HG03378 (cell line): ENCODE results near the gene SLC25A13.
"Not testable (repeated sequence)": the region's sequence is repeated elsewhere in the genome, so short reads cannot be mapped to it uniquely, and the experiment has no call there.

Experiments used
- ATAC-seq: cut with Tn5 transposase; IDR thresholded peaks from one replicate; pipeline ENCODE4 v1.9.1; 2021; ENCODE audit warnings: mild to moderate bottlenecking, moderate library complexity; ENCODE audit not compliant: unreplicated experiment

SLC25A13 gene

DNA sequence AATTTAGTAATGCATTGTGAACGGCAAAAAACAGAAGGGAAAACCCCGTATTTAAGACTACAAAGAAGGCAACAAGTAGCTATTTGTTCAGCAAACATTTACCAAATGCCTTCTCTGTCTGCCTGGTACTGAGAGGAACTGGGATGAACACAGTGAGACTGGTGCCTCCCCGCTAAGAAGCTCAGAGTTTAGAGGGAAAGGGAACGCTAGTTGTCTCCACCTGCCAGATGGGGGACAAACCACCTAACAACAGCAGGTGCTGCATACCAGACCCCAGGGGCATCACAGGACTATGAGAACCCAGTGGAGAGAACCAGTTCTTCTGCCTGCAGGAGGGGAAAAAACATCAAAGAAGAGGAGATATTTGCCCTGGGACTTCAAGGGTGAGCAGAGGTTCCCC is 147.1 kb downstream of the SLC25A13 start:
- no peak for ATAC-seq

DNA sequence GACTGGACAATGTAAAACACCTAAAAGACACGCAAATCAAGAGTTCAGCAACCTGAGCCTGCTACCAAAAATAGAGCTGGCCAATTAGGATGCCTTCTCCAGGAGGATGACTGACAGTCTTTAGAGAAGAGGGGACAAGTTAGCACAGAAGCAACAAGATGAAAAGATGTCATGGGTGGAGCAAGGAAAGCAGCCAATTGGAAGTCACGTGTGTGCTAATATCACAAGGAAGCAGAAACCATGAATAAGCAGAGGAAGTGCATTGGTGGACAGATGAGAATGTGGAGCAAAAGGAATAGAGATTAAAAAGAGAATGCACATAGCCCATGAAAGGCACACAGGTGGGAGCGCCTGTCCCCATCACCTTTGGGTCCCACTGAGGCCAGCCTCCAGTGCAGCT is 148.1 kb downstream of the SLC25A13 start:
- ATAC-seq, result no peak

DNA sequence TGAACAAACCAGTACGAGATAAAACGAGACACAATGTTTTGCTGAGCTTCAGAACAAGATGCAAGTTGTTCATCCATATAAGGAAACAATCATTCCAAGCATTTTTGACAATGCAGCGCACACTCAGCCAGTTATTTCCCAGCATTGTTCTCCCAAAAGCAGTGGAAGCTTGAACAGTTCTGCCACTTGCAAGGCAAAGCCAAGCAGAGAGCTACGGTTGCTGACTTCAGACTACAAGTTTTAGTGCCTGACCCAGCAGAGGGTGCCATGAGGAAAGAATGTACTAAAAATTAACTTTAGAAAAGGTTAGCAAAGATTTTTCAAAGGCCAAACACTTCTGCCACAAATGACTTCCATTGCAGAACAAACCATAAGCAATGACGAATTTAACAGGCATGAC is 152.5 kb downstream of the SLC25A13 start:
- ATAC-seq, result no peak

DNA sequence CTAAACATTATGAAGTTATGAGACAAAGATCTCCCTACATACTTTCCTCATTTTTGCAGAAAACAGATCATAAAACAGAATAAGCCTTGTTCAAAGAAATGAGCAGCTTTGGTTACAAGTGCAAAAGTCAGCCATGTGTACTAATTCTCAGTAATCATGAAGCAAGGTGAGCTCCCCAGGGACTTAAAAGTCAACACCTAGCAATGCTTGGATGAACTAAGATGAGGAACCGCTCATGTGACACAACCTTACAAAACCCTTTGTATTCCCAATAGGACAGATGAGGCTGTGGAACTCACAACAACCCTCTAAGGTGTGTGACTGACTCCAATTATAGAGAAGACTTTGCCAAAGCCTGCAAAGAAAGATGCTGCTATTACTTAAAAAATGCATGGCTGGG is 154.5 kb downstream of the SLC25A13 start:
- peak; percentile 82 for ATAC-seq

DNA sequence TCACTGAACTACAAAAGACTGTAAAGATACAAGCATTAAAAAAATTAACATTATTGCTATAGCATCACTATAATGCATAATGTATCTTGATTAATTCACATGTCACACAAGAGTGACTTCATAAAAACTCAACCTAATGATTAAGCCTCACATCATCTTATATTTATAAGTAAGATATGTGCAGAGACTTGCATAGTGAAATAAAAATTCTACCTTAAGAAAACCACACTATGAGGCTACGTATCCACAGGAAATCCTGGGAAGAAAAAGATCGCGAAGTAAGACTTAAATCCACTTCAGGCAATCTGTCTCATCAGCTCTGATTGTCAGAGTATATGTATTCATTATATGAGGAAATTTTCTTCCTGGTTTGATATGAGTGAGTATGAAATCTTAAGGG is 160.0 kb downstream of the SLC25A13 start:
- ATAC-seq, result no peak

DNA sequence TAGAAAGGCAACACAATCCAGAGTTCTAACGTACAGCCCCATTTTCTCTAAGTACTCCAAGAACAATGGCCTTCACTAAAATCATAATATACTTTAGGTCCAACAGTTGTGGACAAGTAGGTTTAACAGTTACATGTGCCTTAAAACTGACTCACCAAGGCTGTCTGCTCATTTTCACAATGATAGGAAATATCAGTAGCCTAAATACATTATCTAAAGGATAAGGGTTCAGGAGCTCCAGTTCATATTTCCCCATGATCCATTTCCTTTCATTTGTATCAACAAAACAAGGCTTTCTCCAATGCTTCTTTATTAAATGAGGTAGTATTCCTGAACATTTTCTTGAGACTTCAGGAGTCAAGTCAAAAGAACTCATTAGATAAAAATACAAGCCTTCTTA is 164.0 kb downstream of the SLC25A13 start:
- ATAC-seq, result no peak

DNA sequence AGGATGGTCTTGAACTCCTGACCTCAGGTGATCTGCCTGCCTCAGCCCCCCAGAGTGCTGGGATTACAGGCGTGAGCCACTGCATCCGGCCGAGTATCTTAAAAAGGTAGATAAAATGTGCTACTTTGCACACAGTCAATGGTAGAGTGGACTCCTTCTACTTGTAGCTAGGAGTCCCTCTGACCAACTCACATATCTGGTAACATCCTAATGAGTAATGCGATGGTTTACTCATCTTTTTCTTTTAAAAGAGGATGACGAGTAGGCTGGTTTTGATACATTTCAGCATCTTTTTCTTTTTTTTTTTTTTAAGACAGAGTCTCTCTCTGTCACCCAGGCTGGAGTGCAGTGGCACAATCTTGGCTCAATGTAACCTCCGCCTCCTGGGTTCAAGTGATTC is 167.4 kb downstream of the SLC25A13 start:
- not testable (repeated sequence) for ATAC-seq

DNA sequence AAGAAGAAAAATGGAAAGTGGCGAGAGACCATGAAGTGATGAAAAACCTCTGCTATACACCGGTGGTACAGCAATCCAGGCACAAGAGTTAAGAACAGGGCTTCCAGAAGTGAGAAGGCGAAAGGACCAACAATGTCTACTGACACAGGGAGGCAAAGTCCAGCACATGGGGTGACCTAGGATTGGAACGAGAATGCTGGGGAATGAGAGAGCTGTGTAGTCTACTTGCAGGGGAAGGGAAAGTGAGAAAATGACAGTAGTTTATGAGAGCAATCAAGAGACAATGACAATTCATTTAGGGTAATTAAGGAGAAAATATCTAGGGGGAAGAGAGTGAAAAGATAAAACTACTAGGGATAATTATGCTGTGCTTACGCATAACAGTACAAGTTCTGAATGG is 169.2 kb downstream of the SLC25A13 start:
- ATAC-seq, result no peak

DNA sequence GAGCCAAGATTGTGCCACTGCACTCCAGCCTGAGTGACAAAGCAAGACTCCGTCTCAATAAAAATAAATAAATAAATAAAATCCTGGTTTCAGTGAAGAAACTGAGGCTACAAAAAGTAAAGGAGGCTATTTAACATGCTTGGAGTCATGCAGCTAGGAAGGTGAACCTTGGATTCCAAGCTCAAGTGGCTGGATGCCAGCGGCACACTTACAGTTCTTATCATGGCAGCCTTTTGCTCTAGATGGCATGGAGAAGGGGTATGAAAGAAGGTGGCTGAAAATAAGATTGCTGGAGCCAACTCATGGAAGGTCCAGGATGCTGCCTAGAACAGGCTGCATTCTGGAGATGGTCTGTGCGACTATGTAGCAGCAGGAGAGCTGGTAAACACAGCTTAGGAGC is 170.0 kb downstream of the SLC25A13 start:
- ATAC-seq, result no peak

DNA sequence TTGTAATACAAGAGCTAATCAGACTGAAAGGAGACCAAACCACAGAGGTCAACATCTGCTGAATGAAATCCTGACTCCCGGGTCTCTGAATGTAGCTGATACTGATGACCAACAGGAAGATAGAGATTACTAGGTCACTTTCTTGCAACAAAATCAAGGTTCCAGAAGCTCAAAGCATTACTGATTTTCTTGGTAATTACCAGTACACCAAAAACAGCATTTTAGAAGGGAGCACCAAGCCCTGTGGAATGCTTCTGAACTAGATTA is 177.7 kb downstream of the SLC25A13 start:
- no peak for ATAC-seq

DNA sequence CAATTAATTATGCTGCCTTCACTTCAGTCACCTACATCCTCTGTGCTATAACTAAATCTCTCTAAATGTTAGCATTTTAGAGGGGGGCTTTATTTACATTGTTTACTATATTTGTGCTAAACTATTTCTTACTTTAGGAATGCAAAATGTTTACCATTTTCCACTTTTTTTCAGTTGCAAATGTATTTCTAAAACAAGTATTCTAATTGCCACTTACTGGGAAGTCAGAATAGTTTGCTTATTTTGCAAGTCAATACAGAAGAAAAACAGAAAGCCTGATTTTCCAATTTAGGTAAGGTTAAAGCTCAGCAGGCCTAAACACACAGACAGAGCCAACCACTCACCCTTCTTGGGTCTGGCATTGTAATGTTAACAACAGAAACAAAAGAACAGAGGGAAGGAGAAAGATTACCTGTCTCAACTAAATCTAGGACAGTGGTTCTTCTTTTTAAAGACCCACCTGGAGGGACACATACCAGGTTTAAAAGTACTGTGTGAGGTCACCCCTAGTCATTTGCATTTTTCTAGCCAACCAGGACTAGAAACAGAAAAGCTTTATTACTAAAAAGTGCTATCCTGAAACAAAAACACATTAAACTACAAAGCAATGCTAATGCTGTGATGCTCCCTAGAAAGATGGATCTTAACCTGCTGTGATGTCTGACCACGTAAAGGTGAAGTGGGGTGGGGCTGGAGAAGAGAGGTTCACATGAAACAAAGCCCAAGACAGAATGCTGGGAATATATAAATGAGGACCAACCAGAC is 178.2 kb downstream of the SLC25A13 start:
- no peak for ATAC-seq

DNA sequence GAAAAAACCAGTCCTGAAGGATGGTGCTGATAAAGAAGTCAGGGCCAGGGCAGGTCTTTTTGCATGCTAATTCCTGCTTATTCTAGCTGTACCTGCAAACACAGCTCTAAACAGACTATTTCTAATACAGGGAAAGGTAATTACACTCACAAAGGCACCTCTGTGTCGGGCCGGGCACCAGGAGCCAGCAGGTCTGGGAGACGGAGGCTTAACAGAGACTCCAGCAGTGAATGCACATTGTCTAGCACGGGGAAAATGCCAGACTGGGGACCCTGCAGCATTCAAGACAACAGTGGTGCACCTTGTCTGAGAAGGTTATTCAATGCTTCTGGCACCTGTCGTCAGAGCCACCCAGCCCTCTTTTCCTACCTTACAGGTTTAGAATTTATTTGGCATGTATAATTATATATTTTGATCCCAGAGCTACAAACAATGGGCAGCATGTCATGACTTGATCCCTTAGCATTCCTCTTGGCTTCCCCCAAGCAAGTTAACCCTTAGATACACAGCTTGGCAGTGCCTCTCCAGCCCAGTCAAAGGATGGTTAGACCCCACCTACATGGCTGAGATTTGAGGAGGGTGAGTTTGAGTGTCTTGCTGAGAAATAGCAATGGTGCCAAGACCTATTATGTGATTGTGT is 185.2 kb downstream of the SLC25A13 start:
- no peak for ATAC-seq

DNA sequence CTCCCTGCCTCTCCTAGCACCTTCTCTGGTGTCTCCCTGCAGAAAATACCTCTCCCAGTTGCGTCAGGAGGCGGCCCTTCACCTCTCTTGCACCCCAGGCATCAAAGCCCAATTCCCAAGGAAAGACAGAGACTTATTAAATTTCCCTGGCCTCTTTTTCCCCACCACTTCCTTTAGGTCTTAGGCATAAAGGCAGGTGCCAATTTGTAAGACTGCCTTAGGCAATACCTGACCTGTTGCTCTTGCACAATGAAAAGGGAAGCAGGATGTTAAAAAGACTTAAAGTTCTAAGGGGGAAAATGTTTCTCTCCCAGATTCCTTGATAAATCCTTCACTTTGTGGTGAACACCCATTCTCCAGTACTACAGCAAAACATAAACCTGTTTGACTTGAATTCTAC is 186.7 kb downstream of the SLC25A13 start:
- no peak for ATAC-seq

DNA sequence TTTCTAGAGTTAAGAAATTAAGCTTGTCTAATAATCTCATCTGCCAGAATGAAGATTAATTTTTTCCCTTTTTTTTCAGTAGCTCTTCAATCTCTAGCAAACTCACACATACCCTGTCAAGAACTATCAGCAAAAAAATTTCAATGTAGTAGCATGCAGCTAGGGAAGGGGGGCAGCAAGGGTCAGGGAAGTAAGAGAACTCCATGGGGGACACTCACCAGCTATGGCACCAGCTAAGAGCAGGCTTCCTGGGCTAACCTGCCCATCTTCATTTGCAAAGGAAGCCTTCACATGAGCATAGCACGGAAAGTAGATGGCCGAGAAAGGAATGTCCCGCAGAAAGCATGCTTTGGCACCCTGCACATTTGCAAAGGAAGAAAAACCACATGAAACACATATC is 190.4 kb downstream of the SLC25A13 start:
- no peak for ATAC-seq

DNA sequence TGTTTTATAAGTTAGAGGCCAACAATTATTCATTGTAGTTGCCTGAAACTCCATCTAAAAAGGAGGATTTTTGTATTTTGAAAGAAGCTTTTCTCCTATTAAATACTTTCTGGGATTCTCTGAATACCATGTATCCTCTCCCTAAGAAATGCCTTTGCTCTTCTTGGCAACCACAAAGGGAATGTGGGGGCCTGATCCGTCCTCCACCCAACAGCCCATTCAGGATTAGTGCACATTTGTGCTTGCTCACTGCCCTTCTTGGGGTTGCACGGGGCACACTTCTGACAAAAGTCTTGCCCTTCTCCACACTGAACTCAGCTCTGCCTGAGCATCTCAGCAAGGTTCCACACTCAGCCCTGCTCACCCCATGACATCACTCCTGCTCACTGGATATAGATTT is 194.2 kb downstream of the SLC25A13 start:
- no peak for ATAC-seq

DNA sequence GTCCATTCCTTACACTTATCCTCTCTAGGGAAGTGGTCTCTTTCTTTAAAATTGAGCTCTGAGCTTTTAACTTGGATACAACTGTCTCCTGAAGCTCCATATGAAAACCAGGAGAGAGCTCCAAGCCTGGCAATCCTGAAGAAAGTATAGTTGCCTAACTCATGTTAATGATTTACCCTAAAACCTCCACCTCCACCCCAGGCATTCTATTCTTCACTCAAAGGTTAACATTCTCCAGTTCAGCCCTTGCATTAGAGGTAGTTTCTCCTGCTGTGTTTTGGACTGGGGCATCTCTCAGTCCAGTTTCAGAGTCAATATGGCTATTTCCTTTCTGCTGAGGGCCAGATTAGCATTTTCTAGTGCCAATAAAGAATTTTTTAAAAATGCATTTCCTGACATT is 195.5 kb downstream of the SLC25A13 start:
- ATAC-seq, result no peak

DNA sequence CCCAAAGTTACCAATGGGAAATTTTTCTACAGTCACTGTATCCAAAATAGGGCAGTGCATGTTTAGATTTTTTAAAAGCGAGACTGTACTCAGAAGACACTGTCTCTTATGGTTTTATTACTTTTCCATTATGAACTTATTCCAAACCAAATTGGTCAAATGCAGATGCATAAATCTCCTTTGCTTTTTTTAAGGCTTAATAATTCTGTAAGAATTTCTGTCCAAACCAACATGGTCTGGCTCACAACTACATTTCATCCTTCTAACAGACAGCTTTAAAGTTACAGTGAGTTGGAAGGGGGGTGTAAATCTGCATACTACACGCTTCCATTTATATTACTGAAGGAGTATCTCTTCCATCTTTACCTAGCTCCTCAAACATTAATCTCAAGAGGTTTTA is 199.2 kb downstream of the SLC25A13 start:
- ATAC-seq, result no peak

DNA sequence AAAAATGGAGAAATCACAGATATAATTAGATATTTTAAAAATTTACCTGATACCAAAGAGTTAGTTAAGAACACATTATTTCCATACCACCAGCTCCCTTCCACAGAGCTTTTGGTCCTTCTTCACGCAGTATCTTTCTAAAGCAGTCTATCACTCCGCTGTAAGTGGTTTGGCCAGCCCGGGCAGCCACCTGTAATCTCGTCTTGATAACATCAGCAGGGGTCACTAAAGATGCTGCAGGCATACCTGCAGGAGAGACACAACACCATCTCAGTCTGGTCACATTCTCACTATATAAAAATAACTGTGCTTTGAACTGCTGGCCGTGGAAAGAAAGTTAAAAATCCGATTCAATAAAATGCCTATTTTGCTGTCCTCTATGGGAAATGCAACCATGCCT is 200.1 kb downstream of the SLC25A13 start:
- no peak for ATAC-seq

DNA sequence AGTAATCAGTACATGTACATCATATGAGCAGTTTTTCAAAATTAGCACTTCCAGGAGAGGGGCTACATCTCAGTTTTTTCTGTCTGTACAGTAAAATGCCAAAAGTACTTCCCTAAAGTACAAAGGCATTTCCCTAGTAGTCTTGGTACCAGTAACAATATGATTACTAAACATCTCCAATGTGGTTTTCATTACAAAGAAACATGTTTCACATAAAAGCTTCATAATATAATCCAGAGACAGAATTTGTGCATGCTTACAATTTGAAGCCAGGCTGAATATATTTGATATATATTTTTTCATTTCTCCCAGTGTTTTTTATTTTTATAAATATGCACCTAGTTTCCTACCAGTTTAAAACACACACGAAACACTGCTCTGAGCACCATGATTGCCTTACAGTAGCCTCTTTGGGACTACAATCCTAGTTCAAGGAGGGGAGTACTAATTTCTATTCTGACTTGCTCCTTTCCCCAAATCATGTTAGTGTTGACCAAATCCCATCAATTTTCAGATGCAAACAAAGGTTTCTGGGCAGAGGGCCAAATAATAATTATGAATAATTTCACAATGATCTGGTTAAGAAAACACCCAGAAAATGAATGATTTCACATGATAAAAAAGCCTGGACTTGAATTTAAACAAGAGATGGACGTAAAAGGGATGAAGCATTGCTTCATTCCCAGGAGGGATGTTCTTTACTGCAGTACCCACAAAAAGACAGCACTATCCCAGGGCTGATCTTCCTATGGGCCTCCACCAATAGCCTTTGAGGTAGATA is 201.3 kb downstream of the SLC25A13 start:
- ATAC-seq, result no peak

DNA sequence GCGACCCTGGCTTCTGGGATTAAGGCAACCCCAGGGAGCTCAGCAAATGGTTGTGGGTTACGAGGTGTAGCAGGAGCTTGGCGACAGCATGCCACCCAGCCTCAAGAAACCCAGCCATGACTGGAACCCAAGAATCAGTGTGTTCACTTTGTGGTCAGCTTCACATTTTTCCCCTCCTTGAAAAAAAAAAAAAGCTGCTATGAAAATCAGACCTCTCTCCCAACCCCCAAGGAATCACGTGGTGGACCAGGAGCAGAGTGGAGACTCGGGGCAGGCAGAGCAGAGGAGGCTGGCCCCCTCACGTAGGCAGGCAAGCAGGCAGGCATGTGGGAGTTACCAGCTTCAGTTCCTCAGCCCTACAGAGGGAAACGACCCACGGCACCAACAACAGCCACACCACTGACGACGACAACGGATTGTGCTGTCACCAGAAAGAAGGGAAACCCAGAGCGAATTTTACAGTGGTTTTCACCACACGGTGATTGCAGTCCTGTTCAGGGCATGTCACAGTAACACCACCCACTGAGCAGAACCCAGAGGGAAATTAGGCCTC is 203.4 kb downstream of the SLC25A13 start:
- ATAC-seq, result no peak

DNA sequence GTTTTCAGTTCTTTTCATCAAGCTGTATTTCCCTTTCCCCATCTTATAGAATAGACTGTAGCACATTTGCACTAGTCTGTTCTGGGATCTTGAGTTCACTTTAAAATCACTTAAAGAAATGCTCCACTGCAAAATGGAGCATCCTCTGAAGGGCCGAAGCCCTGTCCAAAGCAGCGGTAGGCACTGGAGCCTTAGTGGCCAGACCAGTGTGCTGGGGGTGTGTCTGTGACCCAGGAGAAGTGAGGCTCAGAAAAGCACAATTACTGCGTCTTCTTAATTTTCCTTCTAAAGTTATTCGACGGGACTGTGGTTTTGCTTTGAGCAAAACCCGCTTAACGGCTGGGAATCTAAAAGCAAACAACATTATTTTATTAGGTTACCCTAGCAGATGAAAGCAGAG is 205.7 kb downstream of the SLC25A13 start:
- ATAC-seq, result no peak

DNA sequence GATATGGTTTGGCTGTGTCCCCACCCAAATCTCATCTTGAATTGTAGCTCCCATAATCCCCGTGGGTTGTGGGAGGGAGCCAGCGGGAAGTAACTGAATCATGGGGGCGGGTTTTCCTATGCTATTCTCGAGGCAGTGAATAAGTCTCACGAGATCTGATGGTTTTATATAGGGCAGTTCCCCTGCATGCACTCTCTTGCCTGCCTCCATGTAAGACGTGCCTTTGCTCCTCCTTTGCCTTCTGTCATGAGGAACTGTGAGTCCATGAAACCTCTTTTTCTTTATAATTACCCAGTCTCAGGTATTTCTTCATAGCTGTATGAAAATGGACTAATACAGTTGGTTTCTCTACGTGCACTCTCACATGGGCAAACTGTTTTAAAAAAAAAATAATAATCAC is 207.7 kb downstream of the SLC25A13 start:
- no peak for ATAC-seq
